Renal cortical epithelial cell (primary cell): ENCODE measurements around the gene RAB14. TPM values are rescaled to one million over a fixed set of nuclear protein-coding genes. Genes with fewer than 3 reads are reported as not detected.
A peak's percentile ranks its signal among the peaks of the same experiment; 100 is the strongest.
"Not testable (repeated sequence)": the region's sequence is repeated elsewhere in the genome, so short reads cannot be mapped to it uniquely, and the experiment has no call there.

ENCODE experiments used
- DNase-seq: peaks from one replicate; pipeline ENCODE4 v3.0.0-alpha.2; 2011; ENCODE audit warnings: low read depth
- total RNA-seq: library from RNA; depleted of rRNA; stranded (reverse); fragments of >200 nt; gene quantifications from 2 replicates; pipeline ENCODE4 v1.2.3, GENCODE V29; 2014

Gene RAB14
- total RNA-seq, 1 donor from 2014 or later = 55.8 TPM

DNA sequence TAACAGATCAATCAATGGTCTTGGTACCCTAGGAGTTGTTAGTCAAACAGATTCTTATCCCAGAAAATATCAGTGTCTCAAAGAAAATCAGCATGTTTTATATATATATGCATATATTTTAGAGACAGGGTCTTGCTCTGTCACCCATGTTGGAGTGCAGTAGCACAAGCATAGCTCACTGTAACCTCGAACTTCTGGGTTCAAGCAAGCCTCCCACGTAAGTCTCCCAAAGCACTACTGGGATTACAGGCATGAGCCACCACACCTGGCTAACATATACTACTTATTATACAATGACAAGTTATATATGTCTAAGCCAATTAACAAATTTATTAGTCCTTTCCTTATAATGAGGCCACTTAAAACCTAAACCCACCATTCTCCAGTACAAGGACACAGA lies 10.4 kb downstream of the RAB14 start:
- no peak for DNase-seq

DNA sequence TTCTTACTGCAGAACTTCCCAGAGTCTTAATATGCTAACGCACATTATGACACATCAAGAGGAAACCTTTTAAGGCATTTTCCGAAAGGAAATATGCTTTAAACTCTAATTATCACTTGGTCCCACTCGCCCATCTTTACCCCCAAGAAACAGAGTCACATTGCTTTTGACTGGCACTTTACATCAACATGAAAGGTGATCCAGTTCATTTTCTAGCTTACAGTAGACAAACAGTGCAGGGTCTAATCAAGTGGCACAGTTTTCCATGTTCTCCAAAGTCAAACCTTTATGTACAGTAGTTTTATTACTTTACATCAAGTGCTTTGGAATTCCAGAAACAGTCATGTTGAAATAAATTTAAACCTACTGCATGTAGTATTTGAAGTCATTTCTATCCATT lies 12.0 kb downstream of the RAB14 start:
- no peak for DNase-seq

DNA sequence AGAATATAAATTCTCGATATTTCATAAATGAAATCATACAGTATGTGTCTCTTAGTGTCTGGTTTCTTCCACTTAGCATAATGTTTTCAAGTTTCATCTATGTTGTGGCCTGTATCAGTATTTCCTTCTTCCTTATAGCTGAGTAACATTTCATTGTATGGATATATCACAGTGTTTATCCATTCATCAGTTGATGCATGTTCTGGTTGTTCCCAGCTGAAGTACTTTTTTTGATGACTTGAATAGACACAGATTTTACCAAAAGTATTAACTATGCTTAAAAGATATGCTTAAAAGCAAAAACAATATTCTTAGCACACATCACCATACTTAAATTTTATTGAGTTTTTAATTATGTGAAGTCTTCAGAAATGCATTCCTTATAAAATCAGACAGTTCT lies 12.7 kb downstream of the RAB14 start:
- no peak for DNase-seq

DNA sequence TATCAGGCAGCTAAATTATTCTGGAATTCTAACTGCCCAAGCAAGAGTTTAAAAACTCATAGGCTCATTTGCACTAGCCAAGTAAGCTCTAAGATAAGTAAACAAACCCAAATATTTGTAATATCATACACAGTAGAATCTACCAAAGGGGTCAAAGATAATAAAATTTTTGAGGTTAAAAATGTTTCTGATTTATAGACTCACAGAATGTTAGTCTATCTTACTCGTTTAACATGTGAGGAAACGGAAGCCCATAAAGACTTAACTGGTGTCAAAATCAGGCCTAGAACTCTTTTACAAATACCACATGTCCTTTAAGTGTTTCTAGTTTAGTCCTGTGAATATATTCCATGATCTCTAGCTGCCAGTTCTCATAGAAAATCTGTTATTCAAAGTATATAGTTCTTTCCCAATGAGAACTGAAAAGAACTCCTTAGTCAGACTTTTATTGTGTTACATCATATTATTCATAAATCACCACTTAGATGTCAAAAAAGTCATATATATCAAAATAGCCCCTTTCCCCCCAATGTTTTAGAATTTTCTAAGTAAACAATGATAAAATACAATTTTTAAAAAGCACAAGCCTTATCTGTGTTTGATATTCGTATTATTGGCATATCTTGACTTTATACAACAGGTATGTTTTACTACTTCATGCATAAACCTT lies 13.9 kb downstream of the RAB14 start:
- DNase-seq = no peak

DNA sequence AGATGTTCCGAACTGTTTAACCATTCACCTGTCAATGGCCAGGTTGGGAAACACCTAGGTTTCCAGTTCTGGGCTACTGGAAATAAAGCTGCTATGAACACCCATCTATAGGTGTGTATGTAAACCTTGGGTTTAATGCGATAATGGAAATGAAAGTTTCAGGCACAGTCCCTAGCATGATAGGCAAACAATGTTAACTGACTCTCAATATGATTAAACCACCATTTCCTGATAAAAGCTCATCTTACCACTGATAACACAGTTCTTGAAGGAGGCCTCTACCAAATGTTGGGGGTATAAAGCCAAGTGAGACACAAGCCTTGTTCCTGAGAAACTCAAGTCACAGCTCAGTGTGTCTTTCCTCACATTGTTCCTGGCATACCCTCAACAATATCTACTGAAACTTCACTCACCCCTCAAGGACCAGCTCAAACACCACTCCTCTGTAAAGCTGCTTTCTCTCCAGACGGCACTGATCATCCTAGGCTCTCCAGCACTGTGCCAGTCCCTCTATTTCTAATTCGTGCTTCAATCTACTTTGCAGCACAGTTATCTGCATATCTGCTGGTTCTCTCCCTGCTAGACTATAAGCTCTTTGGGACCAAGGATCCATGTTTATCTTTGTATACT lies 15.8 kb downstream of the RAB14 start:
- no peak for DNase-seq

DNA sequence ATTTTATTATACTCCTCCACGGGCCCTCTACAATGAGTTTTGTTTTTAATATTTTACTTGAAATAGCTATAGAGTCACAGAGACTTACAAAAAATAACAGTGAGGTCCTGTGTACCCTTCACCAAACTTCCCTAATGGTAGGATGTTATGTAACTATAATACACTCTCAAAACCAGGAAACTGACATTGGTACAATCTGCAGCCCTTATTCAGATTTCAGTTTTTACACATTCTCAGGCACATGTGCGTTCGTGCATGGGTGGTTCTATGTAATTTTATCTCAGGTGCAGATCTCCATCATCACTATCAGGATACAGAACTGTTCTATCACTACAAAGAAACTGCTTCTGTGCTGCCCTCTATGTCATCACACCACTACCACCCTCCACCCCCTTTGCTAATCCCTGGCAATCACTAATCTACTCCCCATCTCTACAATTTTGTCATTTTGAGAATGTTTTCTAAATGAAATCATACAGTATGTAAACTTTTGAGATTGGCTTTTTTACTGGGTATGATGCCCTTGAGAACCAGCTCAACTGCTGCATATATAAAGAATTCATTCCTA lies 16.4 kb downstream of the RAB14 start:
- DNase-seq = no peak

DNA sequence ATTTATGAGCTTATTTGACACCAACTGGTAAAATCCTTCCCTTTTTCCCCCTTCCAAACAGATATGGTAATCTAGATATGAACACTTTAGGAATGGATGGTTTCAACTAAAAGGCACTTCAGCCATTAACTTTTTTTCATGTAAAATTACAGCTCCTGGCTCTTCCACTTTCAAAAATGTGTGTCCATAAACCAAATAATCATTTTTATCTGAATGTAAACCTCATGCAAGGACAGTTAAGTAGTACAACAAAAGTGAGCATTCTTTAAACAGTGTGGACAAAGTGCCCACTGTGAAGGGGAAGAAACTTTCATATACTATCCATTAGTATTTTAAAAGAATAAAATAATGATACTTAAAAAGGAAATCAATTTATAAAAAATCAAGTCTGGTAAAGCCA lies 17.2 kb downstream of the RAB14 start:
- DNase-seq = no peak

DNA sequence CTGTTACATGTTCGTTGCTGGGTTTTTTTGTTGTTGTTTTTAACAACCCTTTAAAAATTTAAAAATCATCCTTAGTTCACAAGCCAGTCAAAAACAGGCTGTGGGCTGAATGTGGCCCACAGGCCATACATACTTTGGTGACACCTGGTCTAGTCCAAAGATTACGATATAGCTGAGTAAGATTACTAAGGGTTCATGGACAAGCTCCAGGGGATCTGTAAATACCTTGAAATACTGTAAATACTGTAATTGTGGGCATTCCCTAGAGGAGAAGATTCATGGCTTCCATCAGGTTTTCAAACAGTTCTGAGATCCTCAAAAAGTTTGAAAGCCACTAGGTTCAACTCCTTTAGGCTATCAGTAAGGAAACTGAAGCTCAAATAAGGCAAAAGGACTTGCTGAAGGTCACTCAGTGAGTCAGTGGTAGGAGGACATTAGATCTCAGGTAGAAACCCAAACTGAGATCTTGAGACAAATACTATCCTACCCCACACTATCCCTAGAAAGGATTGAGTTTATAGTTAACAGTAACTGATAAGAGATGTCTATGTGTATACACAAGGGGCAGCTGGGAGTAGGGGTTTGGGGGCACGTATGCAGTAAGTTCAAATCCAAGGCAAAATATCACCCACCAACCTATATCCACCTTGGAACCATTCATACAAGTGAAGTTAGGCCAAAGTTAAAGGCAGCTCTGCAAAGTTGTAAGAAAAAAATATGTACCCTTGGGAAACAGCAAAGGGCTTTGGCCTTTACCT lies 17.8 kb downstream of the RAB14 start:
- DNase-seq = no peak

DNA sequence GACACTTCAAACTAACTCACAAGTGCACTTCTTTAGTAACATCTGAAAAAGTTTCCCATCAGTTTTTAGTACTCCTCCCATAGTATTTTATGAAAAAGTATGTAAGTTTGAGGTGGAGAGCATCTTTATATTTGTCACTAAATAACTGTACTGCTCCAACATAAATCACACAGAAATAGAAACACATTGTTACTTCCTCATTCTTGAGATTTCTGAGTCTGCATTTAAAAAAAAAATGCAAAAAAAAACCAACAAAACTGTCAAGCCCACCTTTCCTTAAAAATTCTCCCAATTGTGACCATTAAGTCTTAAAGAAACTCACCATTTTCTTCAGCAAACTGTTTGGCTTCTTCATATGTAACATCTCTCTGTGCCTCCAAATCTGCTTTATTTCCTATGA lies 18.7 kb downstream of the RAB14 start:
- peak; percentile 27 for DNase-seq

DNA sequence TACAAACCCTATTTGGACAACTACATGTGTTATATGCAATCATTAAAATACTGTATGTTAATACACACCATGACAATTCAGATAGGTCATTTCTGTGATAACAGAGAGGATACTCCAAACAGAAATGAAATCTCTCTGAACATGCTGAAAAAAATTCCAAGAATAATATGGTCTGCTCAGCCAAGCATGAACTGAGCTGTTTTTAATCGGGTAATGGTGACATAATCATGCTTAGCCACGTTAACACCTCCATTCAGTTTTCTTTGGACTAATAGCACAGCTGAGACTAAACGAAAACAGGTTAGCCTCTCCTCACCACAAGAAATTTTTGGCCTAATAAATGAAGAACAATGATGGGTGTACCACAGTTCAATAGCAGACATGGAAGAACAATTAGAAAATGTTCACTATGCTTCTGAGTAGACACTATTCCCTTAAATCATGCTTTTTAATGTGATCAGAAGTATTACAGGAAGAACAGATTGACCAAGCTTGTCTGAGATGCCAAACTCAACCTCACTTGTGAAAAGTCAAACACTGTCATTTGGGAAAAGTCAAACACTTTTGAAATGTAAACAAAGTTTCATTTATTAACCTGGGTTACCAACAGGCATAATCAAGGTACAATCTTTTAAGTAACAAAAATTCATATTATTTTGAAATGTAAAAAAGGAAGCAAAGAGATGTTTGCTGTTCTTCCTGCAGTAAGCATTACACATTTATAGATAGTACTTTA lies 19.4 kb downstream of the RAB14 start:
- peak; percentile 34 for DNase-seq

DNA sequence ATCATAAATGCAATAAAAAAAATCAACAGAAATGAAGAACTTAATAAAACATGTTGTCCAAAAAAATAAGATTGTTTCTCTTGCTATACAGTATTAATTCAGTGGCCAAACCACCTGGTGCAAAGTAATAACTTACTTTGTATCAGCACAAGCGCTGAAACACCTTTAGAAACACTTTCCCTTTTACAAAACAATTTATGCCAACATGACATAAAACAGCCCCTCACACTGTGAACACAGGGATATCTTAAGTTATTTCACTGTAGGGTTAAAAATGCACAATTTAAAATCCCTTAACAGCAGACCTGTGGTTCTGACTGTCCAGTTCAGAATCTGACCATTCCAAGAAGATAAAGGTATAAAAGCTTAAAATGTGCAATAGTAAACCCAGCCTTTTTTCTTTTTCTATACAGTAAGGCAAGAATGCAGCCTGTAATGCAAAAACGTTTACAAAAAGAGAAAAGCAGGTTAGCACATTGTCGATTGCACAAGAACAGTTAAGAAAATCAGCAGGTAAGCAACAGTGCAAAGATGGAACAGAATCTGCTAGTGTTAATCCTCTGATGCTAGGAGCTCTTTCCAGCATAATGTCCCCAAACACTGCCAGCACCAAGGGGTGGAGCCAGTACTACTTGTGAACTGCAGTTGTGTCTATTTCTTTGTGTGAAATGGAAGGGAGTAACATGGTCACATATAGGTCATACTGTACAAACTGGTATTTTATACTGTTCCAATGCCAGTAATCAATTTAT lies 21.6 kb downstream of the RAB14 start:
- DNase-seq = no peak

DNA sequence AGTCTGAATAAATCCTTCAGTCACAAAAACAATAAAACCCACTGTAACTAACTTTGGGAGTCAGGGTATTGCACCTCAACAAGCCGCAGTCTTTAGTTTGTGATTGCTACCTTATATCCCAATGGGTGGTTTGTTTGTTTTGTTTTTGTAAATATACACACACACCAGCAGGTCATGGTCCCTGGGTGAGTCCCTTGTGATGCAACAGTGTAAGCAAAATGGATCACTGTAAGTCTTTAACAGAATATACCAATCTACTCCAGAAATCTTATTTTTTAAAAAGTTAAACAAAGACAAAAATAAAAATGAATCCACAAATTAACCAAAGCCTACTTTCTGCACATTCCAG lies 22.3 kb downstream of the RAB14 start:
- DNase-seq = not testable (repeated sequence)

DNA sequence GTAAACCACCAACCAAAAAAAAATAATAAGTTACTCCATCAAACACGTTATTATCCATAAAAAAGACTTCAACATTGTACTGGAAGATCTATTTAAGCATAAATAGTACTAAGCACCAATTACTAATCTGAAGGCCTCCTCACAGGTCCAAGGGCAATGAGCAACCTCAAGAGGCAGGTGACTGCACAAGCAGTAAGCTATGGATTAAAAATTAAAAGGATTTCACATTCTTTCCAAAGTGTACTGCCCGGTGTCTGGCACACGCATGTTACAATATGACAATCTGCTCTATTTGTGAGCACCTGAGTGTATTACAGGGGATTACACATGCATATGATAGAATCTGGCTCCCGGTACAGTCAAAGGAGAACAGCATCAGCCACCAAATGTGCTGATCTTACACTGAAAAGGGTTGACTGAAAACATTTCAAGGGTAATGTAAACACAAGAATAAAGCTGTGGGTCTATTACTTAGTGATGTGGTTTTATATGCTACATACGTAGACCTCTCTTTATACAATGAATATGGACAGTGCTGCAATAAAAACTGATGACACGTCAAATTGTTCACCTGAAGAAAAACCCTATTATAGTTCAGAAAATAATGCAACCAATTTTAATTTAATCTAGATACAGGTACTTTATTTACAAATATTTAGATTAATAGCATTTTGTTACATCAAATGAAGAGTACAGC lies 22.8 kb downstream of the RAB14 start:
- peak; percentile 75 for DNase-seq

DNA sequence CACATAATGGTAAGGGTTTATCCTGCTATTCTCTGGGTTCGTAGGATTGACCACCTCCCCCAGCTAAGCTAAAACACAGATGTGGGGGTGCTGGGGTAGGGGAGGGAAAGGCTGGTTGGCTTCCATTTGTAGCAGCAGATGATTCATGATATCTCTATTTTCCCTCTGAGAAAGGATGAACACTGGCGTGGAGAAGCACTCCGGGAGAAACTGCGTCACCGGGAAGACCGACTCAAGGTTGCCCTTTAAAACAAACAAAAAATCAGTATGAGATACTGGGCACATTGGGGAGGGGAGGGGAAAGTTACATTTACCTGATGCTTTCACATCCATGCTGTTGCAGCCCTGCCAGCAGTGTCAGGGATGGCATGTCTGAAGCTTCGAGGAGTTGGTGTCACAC lies 28.2 kb downstream of the RAB14 start:
- DNase-seq = no peak

DNA sequence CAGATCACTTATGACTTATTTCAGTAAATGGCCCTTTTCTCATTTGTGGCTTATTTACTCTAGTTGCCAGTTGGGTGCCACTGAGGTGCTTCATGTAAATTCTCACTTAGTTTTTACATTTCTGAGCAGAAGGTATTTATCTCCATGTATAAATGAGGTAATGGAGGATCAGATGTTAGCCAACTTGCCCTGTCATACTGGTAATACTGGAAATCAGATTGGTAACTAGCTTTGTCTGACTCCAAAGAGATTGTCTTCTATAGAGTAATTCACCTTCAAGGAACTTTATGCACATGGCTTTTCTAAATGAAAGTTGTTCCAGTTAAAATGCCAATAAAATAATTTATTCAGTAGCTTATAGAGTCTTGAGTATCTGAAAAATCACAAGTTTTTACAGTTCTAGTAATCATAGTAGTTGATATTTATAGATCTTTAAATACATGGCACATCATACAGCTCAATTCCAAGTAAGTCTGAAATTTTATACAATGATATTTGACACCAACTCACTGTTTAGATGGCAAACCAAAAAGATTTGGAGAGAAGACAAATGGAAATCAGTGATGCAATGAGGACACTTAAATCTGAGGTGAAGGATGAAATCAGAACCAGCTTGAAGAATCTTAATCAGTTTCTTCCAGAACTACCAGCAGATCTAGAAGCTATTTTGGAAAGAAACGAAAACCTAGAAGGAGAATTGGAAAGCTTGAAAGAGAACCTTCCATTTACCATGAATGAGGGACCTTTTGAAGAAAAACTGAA lies 28.8 kb downstream of the RAB14 start:
- no peak for DNase-seq

DNA sequence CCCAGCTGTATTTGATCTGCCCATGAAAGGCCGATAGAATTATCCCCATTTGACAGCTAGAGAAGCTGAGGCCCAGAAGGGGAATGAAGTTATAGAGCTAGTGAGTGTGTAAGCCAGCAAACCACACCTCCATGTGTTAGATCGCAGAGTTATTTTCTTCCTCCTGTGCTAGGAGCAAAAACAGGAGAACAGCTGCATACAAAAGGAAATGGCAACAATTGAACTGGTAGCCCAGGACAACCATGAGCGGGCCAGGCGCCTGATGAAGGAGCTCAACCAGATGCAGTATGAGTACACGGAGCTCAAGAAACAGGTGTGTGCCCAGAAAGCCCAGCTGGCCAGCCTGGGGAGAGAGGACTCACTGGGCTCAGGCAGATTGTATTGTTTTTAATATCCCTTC lies 30.4 kb downstream of the RAB14 start:
- no peak for DNase-seq

DNA sequence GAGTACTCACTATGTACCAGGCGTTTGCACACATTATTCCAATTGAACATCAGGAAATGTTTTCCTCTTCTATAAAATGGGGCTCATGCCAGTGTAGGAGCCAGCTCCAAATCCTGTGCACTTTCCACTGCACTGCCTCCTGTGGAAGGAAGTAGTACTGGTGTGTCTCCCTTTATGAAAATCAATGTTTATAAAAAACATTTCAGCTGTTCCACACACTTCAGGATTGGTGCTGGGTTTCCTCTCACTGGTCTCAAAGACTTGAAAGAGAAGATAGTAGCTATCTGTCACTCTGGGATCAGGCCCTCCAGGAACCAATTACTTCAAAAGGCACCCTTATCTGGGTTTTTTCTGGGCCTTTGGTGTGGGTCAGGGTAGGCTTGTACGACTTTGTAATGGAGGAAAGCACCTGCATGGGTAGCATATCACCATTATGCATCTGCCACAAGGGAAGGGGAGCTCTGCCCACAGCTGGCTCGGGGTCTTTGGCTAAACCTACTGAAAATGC lies 32.5 kb downstream of the RAB14 start:
- no peak for DNase-seq

DNA sequence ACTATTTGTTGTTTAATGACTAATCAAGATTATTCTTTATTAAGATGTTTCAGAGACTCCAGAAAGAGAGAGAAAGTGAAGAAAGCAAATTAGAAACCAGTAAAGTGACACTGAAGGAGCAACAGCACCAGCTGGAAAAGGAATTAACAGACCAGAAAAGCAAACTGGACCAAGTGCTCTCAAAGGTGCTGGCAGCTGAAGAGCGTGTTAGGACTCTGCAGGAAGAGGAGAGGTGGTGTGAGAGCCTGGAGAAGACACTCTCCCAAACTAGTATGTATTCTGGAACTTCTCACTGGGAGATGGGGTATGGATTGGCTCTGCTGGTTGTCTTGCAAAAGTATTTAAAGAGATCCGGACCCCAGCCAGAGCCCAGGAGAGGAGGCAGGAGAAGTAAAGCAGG lies 33.6 kb downstream of the RAB14 start:
- DNase-seq = no peak

DNA sequence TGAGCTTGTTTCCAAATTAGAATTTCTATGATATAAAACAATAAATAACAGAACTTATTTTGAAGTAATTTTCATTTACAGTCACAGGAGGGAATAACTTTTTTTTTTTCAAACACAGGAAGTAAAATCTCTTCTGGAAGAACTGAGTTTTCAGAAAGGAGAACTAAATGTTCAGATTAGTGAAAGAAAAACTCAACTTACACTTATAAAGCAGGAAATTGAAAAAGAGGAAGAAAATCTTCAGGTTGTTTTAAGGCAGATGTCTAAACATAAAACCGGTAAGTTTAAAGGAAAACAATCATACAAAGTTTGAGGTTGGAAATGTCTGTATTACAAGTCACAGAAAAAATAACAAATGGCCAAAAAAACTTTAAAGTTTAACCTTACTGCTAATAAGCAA lies 41.6 kb downstream of the RAB14 start:
- DNase-seq = no peak

DNA sequence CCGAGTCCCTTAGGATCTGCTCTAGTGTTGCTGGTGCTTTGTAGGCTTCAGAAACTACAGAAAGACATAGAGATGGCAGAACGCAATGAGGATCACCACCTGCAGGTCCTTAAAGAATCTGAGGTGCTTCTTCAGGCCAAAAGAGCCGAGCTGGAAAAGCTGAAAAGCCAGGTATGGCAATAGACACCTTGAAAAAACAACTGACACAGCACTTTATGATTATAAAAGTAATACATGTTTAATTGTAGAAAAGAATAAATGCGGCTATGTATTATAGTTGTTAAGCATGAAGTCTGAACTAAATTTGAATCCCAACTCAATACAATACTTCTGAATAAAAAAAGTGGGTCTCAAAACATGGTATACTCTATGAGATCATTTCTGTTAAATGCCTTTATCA lies 43.7 kb downstream of the RAB14 start:
- no peak for DNase-seq
